ENCODE measurements around the gene GPR78.

DNA sequence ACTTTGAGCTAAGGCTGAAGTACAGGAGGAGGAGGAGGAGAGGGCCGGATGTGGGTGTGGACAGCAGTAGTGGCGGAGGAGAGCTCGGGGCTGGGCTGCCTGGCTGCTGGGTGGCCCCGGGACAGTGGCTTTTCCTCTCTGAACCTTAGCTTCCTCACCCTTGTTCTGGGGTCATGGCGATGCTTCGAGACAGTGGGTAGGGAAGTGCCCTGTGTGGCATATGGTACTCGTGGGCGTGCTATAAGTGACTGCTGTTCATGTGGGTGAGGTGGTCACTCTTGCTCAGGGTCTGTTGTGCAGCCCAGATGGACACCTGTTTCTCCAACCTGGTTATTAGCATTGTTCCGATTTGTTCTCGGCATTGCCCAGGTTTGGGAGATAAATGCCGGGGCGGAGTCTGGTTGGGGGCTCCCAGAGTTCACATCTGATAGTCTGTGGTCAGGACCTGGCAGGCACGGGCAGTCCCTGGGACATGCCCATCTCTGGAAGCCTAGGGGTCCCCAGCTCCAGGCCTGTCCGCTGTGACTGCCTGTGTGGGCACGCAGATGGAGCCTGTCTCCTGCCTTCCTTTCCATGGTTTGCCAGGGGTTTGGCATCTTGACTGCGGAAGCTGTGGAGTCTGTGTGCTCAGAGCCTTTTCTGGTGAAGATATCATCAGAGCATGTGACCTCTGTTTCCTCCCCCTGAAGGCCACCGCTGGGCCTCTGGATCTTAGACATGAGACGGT, 7.4 kb downstream of the GPR78 start:
- TF ChIP-seq EZH2phosphoT487 (IDR thresholded peaks at IDR 0.05; ENCODE audit: insufficient read depth, low read depth) (no peak), EZH2 (IDR thresholded peaks at IDR 0.05; ENCODE audit: insufficient read depth, poor library complexity, severe bottlenecking) (no peak)
